Natural killer cell (primary cell): ENCODE results near the gene COL1A1. TPM values are rescaled to one million over a fixed set of nuclear protein-coding genes. Genes with fewer than 3 reads are reported as not detected.

Experiments used
- ATAC-seq, 3 donors: fragments of 150-1000 bp in 2 of 3; fragments of 200-7000 bp in 1 of 3; cut with Tn5 transposase; 1 replicate in 1 of 3; 2 replicates in 2 of 3; pipeline ENCODE4 v1.10.0; 2021; ENCODE audit warnings: mild to moderate bottlenecking in 2 of 3, moderate library complexity in 2 of 3
- DNase-seq, 2 donors: peaks; one replicate each; pipeline versions ENCODE4 v3.0.0 to v3.0.0-alpha.2; 2013 to 2021; ENCODE audit warnings: mixed read lengths in 1 of 2
- H3K27ac ChIP-seq: one replicate; pipeline ENCODE4 v1.5.1; 2013; ENCODE audit warnings: mild to moderate bottlenecking, low read length
- H3K27me3 ChIP-seq: one replicate; pipeline ENCODE4 v1.6.1; 2013; ENCODE audit warnings: low read length; ENCODE audit not compliant: control insufficient read depth, insufficient read depth
- H3K36me3 ChIP-seq: one replicate; pipeline ENCODE4 v1.6.1; 2013; ENCODE audit warnings: low read length; ENCODE audit not compliant: control insufficient read depth, insufficient read depth
- H3K4me1 ChIP-seq: one replicate; pipeline ENCODE4 v1.6.1; 2013; ENCODE audit warnings: low read length; ENCODE audit not compliant: control insufficient read depth, insufficient read depth
- H3K4me3 ChIP-seq: one replicate; pipeline ENCODE4 v1.5.1; 2013; ENCODE audit warnings: low read length
- H3K9me3 ChIP-seq: one replicate; pipeline ENCODE4 v1.6.1; 2013; ENCODE audit warnings: low read length; ENCODE audit not compliant: control insufficient read depth, insufficient read depth
- H3K27ac Mint-ChIP-seq, 2 donors: one replicate each; pipeline ENCODE4 v1.8.0; 2022; ENCODE audit warnings: mild to moderate bottlenecking in 2 of 2, mixed read lengths in 2 of 2, moderate library complexity in 1 of 2
- H3K27me3 Mint-ChIP-seq, 2 donors: one replicate each; pipeline ENCODE4 v1.8.0; 2022; ENCODE audit warnings: low read depth in 2 of 2, mixed read lengths in 2 of 2
- H3K36me3 Mint-ChIP-seq: one replicate; pipeline ENCODE4 v1.8.0; 2022; ENCODE audit warnings: mixed read lengths
- H3K4me1 Mint-ChIP-seq, 2 donors: one replicate each; pipeline ENCODE4 v1.8.0; 2022; ENCODE audit warnings: mixed read lengths in 2 of 2
- H3K4me3 Mint-ChIP-seq: one replicate; pipeline ENCODE4 v1.8.0; 2022; ENCODE audit warnings: mild to moderate bottlenecking, moderate library complexity, mixed read lengths
- H3K9me3 Mint-ChIP-seq, 2 donors: one replicate each; pipeline ENCODE4 v1.8.0; 2022; ENCODE audit warnings: mixed read lengths in 2 of 2
- WGBS: methylation state at CpG from one replicate; pipeline ENCODE4 v1.1.7; 2013; ENCODE audit warnings: missing lambda C conversion rate; ENCODE audit not compliant: insufficient coverage; 5-methylcytosine and 5-hydroxymethylcytosine counted together
- intact Hi-C: fragments of 100-400 bp; cut with micrococcal nuclease; formaldehyde crosslinking; loops from one replicate; pipeline ENCODE4 v1.14.2; 2022
- total RNA-seq, 4 donors: library from RNA; stranded (reverse); fragments of 120-200 nt in 1 of 4; gene quantifications; one replicate each; pipeline versions ENCODE4 v1.2.3 to v1.2.4, GENCODE V29; 2013 to 2022
- TF ChIP-seq, protein P1 (sequence below): fragments of 200-600 bp; IDR thresholded peaks from one replicate; pipeline ENCODE4 v1.8.0; 2022; ENCODE audit warnings: antibody characterized with exemption

The COL1A1 gene
- total RNA-seq, 3 donors from 2014 or later (not counting 1 experiment from before 2014, with no cell fraction given), result 2.3 to 7.5 (median 2.6) TPM

DNA sequence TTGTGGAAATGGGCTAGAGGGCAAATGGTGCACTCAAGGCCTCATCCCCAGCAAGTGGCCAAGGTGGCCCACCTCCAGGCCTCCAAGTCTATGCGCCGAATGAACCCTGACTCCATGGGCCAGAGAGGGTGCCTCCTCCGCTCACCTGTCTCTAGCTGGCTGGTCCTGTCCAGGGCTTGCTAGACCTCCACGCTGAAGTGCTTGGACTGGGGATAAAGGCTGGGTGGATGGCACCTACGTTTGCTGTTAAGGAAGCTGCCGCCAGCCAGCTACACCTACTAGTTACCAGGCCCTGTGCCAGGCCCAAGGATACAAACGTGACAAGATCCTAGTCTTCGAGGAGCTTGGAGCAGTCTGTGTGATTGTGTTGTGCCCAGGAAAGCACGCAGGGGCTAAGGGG is 36.4 kb downstream of the COL1A1 start:
- Histone ChIP-seq H3K27ac (no peak overlapping the region), H3K27me3 (no peaks in the 10 kb centered on the region), H3K4me1 (peaks cover 34% of the 10 kb centered on the region), H3K9me3 (no peaks in the 10 kb centered on the region), H3K4me3 (no peak overlapping the region), H3K36me3 (no peaks in the 10 kb centered on the region)
- Mint-ChIP-seq H3K4me1 (peaks cover 27 to 31% of the 10 kb centered on the region in 2 donors), H3K27ac (no peak overlapping the region), H3K4me3 (no peak overlapping the region), H3K36me3 (no peaks in the 10 kb centered on the region), H3K27me3 (peaks cover 0 to 11% of the 10 kb centered on the region in 2 donors), H3K9me3 (no peaks in the 10 kb centered on the region)
- 95% methylated on average over 9 of the region's 9 CpGs for WGBS
- TF ChIP-seq, protein P1, sequence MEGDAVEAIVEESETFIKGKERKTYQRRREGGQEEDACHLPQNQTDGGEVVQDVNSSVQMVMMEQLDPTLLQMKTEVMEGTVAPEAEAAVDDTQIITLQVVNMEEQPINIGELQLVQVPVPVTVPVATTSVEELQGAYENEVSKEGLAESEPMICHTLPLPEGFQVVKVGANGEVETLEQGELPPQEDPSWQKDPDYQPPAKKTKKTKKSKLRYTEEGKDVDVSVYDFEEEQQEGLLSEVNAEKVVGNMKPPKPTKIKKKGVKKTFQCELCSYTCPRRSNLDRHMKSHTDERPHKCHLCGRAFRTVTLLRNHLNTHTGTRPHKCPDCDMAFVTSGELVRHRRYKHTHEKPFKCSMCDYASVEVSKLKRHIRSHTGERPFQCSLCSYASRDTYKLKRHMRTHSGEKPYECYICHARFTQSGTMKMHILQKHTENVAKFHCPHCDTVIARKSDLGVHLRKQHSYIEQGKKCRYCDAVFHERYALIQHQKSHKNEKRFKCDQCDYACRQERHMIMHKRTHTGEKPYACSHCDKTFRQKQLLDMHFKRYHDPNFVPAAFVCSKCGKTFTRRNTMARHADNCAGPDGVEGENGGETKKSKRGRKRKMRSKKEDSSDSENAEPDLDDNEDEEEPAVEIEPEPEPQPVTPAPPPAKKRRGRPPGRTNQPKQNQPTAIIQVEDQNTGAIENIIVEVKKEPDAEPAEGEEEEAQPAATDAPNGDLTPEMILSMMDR, result no peak
- intact Hi-C loops, result loop anchor here (5.0 kb wide), 1 partner anchor 33 kb away; the partner anchor contains the start of gene SAMD14
- no peak for DNase-seq
- ATAC-seq, result no peak

DNA sequence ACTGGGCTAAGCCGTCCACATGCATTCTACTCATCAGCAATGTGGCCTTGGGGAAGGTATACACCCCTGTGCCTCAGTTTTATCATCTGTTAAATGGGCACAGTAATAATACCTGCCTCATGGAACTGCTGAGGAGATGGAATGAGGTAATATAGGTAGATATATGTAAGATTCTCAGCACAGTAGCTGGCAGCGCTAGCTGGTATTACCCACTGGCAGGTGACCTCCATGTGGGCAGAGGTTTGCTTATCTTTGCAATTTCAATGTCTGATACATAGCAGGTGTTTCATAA is 36.8 kb downstream of the COL1A1 start:
- peaks cover 0 to 11% of the 10 kb centered on the region in 2 donors for H3K27me3 Mint-ChIP-seq
- no peaks in the 10 kb centered on the region for H3K9me3 Mint-ChIP-seq
- no peaks in the 10 kb centered on the region for H3K36me3 Mint-ChIP-seq

DNA sequence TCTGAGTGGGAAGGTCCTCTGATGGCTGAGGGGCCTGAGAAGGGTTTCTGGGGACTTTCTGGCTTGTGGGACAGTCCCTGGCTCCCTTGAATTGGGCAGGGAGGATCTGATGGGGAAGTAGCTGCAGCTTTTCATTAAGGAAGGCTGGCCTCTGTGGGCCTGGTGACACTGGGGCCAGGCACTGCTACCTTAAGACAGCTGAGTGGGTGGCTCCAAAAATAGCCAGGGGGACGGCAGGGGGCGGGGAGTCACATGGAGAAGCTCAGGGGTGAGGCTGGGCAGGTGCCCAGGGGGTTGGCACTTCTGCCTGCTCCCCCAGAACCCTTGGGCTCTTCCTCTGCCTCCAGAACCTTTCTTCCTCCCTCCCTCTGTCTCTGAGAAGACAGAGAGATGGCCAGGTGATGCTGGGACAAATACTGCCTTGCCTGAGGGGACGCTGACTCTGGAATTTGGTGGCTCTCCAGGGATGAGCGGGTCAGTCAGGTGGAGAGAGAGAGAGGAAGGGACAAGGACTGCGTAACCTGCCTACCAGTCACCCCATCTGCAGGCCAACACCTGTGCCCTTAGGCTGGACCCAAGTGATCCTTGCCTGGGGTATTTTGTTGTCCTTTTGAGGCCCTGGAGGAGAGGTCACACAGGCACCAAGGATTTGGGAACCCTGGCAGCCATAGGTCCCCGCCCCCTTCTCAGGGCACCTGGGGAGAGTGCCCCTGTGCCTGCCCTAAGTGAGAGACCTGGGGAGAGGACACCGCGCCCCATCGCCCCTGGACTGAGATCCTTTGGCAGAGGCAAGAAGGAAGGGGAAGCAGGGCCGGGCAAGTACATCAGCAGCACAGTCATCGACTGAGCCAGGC is 37.4 kb downstream of the COL1A1 start:
- TF ChIP-seq, protein P1, result no peak
- DNase-seq (no peak), ATAC-seq (no peak)
- Mint-ChIP-seq H3K9me3 (no peaks in the 10 kb centered on the region), H3K4me3 (no peak overlapping the region), H3K36me3 (no peaks in the 10 kb centered on the region), H3K27me3 (peaks cover 0 to 9% of the 10 kb centered on the region in 2 donors), H3K4me1 (peaks cover 21 to 26% of the 10 kb centered on the region in 2 donors), H3K27ac (no peak overlapping the region)
- Histone ChIP-seq H3K36me3 (no peaks in the 10 kb centered on the region), H3K27me3 (no peaks in the 10 kb centered on the region), H3K4me3 (no peak overlapping the region), H3K4me1 (peaks cover 28% of the 10 kb centered on the region), H3K9me3 (no peaks in the 10 kb centered on the region), H3K27ac (no peak overlapping the region)
- intact Hi-C loops, result no loop called here
- WGBS, result 73% methylated on average over 11 of the region's 11 CpGs

More for the DNA sequence above, 36.8 kb downstream of the COL1A1 start:
- H3K4me1 ChIP-seq, result peaks cover 34% of the 10 kb centered on the region
- 83% methylated on average over 2 of the region's 2 CpGs for WGBS
- H3K27ac ChIP-seq, result no peak overlapping the region
- DNase-seq (no peak), ATAC-seq (no peak)
- no peak overlapping the region for H3K4me3 ChIP-seq
- H3K9me3 ChIP-seq, result no peaks in the 10 kb centered on the region
- intact Hi-C loops, result no loop called here
- TF ChIP-seq, protein P1, result no peak
- no peaks in the 10 kb centered on the region for H3K36me3 ChIP-seq
- no peak overlapping the region for H3K4me3 Mint-ChIP-seq
- no peak overlapping the region for H3K27ac Mint-ChIP-seq
- peaks cover 27 to 31% of the 10 kb centered on the region in 2 donors for H3K4me1 Mint-ChIP-seq
- no peaks in the 10 kb centered on the region for H3K27me3 ChIP-seq
